ENCODE measurements around the gene ZNF263.
"Not testable (repeated sequence)": the region's sequence is repeated elsewhere in the genome, so short reads cannot be mapped to it uniquely, and the experiment has no call there.

ZNF263 gene

GRCh38 chr16:3268294-3268693 is 15.0 kb upstream of the ZNF263 start:
- no peak for DNase-seq (ENCODE audit: low spot score)

GRCh38 chr16:3270718-3271117 is 12.6 kb upstream of the ZNF263 start:
- not testable (repeated sequence) for DNase-seq (ENCODE audit: low spot score)

- not testable (repeated sequence) for DNase-seq (ENCODE audit: low spot score)
These were observed 12.0 kb upstream of the ZNF263 start for GRCh38 chr16:3271281-3271680.

- DNase-seq (ENCODE audit: low spot score): no peak
These were observed 8.8 kb upstream of the ZNF263 start for GRCh38 chr16:3274490-3274889.

DNA sequence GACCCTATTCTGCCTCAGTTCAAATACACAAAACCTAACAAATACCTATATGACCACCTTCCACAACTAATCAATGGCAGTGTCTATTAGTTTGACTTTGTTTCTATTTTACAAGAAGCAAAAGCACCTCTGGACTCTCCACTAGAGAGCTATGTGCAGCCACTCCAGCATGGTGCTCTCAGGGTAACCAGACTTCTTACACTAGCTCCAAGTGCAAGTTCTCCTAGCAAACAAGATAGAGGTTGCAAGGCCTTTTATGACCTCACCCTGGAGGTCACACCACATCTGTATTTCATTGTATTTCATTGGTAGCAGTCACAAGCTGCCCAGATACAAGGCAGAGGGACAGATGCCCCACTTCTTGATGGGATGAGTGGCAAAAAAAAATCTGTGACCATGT is 8.3 kb upstream of the ZNF263 start:
- DNase-seq (ENCODE audit: low spot score): no peak

- DNase-seq (ENCODE audit: low spot score): no peak
These were observed 6.6 kb upstream of the ZNF263 start for GRCh38 chr16:3276679-3277078.

DNA sequence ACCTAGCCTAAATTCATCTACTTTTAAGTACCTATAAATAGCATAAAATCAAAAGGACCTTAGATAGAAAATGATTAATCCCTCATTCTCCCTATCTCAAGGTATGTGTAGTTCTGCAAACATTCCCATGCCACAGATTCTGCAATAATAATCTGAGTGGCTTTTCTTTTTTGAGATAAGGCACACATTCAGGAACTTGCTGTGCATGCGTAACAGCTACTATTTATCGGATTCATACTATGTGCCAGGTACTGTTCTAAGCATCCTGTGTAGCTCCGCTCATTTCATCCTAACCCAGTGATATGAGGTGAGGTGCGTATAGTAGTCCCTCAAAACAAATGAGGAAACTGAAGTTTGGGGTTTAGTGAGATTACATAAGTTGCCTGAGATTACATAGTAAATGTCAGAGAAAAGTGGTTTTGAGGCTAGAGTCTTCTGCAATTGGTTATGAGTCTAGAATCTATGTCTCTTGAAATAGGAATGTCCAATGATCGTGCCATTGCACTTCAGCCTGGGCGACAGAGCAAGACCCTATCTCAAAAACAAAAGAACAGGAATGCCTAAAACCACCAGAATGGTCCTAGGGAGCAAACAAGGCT is 2.0 kb upstream of the ZNF263 start:
- DNase-seq (ENCODE audit: low spot score): no peak

DNA sequence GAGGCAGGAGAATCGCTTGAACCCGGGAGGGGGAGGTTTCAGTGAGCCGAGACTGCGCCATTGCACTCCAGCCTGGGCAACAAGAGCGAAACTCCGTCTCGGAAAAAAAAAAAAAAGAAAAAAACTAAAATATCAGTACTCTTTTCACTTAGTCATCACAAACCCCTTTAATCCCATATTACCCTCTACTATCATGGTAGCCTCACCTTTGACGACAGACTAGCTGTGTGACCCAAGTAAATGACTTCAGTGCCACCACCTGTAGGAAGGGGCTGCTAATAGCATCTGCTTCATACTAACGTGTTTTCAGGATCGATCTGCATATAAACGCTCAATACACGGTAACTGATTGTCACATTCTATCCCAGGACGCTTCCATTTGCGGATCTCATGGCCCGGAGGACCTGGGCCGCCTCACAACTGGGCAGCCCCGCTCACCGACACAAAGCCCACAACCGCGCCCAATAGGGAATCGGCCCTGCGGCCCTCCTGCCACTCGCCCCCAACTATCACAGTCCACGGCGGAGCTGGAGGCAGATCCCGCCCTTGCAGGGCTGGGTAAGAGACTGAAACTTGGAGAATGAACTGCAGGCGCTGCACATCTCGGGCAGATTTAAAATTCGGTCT is 1.1 kb upstream of the ZNF263 start:
- DNase-seq (ENCODE audit: low spot score): no peak

DNA sequence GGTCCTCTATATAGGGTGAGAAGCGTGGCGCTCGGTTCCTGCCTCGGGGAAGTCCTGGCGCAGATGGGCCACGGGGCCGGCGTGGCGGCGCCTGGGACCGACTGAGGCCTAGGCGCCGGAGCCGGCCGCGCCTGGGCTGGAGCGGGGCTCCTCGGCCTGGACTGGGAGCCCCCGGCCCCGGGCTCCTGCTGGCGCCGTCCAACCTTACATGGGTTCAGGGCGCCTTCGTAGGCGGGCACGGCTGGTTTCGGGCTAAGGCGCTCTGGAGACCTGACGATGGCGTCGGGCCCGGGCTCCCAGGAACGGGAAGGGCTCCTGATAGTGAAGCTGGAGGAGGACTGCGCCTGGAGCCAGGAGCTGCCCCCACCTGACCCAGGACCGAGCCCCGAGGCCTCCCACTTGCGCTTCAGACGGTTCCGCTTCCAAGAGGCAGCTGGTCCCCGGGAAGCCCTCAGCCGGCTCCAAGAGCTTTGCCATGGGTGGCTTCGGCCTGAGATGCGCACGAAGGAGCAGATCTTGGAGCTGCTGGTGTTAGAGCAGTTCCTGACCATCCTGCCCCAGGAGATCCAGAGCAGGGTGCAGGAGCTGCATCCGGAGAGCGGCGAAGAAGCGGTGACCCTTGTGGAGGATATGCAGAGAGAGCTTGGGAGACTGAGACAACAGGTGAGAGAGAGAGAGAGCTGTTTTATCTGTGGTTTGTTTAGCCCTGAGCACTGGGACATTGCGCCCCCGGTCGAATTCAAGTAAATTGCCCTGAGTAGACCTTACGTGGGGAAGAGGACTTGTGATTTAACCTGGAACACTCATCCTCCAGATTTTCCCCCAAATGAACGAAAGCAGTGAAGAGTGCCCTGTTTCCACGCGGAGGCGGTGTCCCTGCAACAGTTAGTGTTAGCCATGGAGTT is 504 bp downstream of the ZNF263 start:
- no peak for DNase-seq (ENCODE audit: low spot score)

DNA sequence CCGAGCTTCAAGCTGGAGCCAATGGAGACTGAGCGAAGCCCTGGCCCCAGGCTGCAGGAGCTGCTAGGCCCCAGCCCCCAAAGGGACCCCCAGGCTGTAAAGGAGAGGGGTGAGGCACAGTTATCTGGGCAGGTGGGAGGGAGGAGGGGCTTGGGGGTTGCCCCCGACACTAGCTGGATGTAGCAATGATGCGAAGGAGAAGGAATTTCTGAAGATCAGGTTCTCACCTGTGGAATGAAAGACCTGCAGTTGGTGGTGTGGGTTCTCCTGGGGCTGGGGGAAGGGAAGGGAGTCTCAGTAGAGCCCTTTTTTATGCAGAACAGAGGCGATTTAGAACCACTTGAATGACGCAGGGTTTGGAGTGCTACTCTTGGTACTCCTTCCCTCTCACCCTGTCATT is 1.8 kb downstream of the ZNF263 start:
- DNase-seq (ENCODE audit: low spot score): no peak

DNA sequence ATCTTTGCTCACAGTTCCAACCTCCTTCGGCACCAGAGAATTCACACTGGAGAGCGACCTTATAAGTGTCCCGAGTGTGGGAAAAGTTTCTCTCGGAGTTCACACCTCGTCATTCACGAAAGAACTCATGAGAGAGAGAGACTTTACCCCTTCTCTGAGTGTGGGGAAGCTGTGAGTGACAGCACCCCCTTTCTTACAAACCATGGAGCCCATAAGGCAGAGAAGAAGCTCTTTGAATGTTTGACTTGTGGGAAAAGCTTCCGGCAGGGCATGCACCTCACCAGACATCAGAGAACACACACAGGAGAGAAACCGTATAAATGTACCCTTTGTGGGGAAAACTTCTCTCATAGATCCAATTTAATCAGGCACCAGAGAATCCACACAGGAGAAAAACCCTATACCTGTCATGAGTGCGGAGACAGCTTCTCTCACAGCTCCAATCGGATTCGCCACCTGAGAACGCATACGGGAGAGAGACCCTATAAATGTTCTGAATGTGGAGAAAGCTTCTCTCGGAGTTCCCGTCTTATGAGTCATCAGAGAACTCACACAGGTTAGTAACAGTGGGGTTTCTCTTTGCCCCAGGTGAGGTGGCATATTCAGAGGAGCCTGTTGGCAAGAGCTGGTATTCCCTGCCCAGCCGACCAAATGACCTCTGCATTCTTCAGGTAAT is 6.8 kb downstream of the ZNF263 start:
- no peak for DNase-seq (ENCODE audit: low spot score)

DNA sequence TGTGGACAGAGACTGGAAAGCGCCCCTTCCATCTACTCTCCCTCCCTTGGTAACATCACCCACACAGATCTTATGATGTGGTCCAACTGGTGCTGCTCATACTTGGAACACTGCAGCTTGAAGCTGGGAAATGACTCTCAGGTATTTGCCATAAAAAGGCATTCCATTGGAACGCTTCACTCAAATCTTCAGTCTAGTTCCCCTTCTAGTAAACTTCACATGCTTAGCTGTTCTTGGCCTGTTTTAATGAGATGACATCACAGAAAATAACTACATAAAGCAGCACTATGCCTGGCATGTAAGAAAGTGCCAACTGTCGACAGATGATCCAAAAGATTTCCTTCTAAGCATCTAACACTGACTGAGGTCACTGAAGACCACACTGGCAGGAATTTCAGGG is 9.3 kb downstream of the ZNF263 start:
- peak; percentile 62 for DNase-seq (ENCODE audit: low spot score)

GRCh38 chr16:3295209-3295608 is 11.9 kb downstream of the ZNF263 start:
- DNase-seq (ENCODE audit: low spot score): no peak

GRCh38 chr16:3295783-3296182 is 12.5 kb downstream of the ZNF263 start:
- DNase-seq (ENCODE audit: low spot score): no peak

DNA sequence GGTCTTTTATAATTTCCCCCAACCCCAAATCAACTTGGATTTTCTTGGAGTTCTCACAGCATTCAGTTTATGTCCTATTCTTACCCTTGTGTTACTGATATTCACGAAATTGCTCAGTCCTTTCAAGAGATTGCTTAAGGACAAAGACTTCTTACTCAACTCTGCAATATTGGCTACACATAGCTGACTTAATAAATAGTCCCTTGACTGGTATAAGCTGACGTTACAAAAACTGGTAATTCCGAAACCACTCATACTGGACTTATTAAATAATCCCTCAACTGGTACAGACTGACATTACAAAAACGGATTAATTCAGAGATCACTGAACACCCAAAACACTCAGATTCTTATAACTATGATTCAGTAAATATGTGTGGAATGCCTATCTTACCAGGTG is 21.1 kb downstream of the ZNF263 start:
- no peak for DNase-seq (ENCODE audit: low spot score)

DNA sequence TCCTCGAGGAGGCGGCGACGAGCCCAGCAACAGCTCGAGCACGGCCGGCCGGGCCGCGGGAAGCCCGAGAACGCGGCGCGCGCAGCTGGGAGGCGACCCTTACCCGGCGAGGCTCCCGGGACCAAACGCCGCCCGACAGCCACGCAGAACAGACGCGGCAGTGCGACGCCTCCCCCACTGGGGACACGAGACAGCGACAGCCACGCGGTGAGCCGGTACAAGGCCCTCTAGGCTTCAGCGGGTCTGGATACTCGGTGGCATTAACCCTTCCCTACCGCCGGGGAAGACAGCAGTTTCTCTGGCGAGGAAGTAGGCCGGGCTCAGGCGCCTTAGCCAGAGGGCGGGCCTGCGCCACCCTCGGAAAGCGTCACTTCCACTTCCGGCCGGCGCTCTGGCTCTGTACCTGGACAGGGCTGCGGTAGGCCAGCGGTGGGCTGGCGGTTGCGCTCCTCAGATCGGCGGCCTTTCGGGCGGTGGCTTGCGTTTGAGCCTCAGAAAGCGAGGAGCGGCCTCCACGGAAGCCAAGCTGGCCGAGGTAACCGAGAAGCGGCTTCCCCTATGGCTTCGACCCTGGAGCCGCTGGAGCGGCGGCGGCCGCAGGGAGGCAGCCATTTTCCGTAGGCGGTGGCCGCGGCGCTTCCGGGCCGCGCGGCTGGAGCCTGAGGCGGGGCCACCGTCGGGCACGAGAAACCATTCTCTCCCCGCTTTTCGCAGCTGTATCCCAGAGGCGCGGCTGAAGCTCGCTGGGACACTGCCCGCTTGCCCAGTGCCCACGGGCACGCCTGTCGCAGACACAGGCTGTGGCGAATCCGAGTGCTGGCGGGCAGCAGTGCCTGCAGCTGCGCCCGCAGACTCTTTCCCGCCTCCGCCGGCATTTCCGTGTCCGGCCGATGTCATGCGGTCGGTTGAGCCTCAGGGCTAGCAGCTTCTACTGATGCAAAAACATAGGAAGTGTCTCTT is 22.1 kb downstream of the ZNF263 start, which contains the start of the genes TIGD7 and ZNF75A:
TSS of gene TIGD7 (minus strand) at position 322 of the 960 bp plus-strand sequence. CDS start 4,816 bp downstream, outside the sequence.
TSS of gene ZNF75A (plus strand) at position 389 of the 960 bp plus-strand sequence. CDS start 2,932 bp downstream, outside the sequence.
- peak; percentile 92 for DNase-seq (ENCODE audit: low spot score)

GRCh38 chr16:3306078-3306477 is 22.8 kb downstream of the ZNF263 start:
- no peak for DNase-seq (ENCODE audit: low spot score)

DNA sequence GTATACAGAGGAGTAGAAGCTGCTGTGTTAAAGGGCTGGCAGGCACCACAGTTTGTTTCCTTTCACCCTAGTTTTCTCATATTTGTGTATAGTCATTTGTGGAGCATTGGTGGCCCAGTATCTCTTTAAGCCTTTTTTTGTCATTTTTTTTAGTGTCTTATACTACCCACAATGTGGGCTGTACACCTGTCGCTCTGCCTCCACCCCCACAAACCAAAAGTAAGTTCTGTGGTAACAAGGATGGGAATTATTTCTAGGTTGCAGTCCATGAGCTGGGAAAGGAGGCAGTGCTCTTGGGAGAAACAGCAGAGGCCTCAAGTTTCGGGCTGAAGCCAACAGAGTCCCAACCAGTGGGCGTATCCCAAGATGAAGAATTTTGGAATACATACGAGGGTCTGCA is 28.2 kb downstream of the ZNF263 start:
- no peak for DNase-seq (ENCODE audit: low spot score)

GRCh38 chr16:3317315-3317999 is 34.2 kb downstream of the ZNF263 start:
- DNase-seq (ENCODE audit: low spot score): no peak

GRCh38 chr16:3321816-3322215 is 38.5 kb downstream of the ZNF263 start:
- no peak for DNase-seq (ENCODE audit: low spot score)
